ENCODE results near the gene RABGAP1L.

RABGAP1L gene

DNA sequence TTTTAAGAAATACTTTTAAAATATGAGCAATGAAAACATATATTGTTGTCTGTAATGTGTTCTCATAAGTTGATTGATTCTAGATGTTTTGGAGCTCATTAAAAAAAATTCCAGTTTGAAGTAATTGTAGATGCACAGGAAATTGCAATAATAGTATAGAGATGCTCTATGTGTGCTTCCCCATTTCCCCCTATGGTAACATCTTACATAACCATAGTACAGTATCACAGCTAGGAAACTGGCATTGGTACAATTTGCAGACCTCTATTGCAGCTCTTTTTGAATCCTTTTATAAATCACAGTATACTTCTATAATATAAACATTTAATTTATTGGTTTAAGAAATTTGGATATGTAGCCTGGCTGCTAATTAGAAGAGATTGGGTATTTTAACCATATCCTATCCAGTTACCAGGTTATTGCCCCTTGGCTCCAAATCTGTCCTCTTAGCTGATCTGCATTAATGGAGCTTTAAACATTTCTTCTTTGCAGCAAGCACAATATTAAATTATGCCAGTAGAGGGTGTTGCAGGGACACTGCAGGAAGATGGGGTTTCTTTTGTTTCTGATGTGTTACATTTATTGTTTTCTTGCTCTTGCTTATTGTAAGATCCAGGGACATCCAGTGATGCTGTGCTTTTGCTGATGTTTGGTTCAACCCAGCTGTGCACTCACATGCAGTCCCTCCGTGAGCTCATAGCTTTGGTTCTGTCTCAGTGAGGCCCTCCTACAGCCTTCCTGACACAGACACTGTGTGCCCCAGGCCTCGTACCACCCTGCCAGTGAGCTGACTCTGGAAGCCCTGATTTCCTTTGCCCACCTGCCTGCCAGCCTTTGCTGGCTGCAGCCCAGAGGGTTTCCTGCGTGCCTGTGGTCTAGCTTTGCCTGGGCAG lies 103.3 kb downstream of the RABGAP1L start:
- H3K9me2 ChIP-seq (replicated peaks; ENCODE audit: low read depth, low read length) = no peaks in the 10 kb centered on the region
- H3K36me3 ChIP-seq (ENCODE audit: insufficient read depth, low read length) = no peaks in the 10 kb centered on the region
- no peak overlapping the region for H3K9ac ChIP-seq (ENCODE audit: low read depth, low read length, poor library complexity, severe bottlenecking)
- H3K4me3 ChIP-seq (ENCODE audit: low read length, poor library complexity, severe bottlenecking) = no peak overlapping the region
- no peaks in the 10 kb centered on the region; the same call in 1 of the 2 replicates for H3F3A ChIP-seq (ENCODE audit: low read depth)
- no peak overlapping the region for H3K4me2 ChIP-seq (ENCODE audit: low read depth, low read length, poor library complexity, severe bottlenecking)
- H3K9me3 ChIP-seq (ENCODE audit: insufficient read depth, low read depth, low read length) = no peaks in the 10 kb centered on the region
- TF ChIP-seq, protein P1, sequence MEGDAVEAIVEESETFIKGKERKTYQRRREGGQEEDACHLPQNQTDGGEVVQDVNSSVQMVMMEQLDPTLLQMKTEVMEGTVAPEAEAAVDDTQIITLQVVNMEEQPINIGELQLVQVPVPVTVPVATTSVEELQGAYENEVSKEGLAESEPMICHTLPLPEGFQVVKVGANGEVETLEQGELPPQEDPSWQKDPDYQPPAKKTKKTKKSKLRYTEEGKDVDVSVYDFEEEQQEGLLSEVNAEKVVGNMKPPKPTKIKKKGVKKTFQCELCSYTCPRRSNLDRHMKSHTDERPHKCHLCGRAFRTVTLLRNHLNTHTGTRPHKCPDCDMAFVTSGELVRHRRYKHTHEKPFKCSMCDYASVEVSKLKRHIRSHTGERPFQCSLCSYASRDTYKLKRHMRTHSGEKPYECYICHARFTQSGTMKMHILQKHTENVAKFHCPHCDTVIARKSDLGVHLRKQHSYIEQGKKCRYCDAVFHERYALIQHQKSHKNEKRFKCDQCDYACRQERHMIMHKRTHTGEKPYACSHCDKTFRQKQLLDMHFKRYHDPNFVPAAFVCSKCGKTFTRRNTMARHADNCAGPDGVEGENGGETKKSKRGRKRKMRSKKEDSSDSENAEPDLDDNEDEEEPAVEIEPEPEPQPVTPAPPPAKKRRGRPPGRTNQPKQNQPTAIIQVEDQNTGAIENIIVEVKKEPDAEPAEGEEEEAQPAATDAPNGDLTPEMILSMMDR (conservative IDR thresholded peaks at IDR 0.05; ENCODE audit: low read length) = peak; percentile 89
- TF ChIP-seq EZH2phosphoT487 (IDR thresholded peaks at IDR 0.05; ENCODE audit: borderline replicate concordance) = no peak
- no peaks in the 10 kb centered on the region for H3K79me2 ChIP-seq (ENCODE audit: insufficient read depth, low read length)
- no peaks in the 10 kb centered on the region for H3K4me1 ChIP-seq (ENCODE audit: insufficient read depth, low read length, poor library complexity, severe bottlenecking)
- H3K27me3 ChIP-seq (ENCODE audit: insufficient read depth, low read length, poor library complexity, severe bottlenecking) = no peaks in the 10 kb centered on the region
- no peak overlapping the region for H2AFZ ChIP-seq (ENCODE audit: low read length)
- H4K20me1 ChIP-seq (ENCODE audit: insufficient read depth, low read length, poor library complexity, severe bottlenecking) = no peaks in the 10 kb centered on the region

DNA sequence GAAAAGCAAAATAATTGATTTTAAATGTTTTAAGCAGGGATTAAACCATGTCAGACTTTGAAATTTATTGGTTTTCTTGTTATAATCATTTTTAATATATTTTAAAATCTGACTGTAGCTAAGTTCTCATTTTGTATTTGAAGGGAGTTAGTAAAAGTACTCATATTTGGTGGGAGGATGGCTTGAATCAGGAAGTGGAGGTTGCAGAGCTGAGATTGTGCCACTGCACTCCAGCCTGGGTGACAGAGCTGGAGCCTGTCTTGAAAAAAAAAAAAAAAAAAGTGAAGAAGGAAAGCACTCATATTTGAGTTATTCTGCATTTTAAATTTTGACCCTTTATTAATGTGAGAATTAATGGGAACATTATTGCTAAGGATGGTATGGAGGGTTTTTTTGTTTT lies 106.0 kb downstream of the RABGAP1L start:
- no peaks in the 10 kb centered on the region for H4K20me1 ChIP-seq (ENCODE audit: insufficient read depth, low read length, poor library complexity, severe bottlenecking)
- no peaks in the 10 kb centered on the region for H3K4me1 ChIP-seq (ENCODE audit: insufficient read depth, low read length, poor library complexity, severe bottlenecking)
- no peak overlapping the region for H3K9ac ChIP-seq (ENCODE audit: low read depth, low read length, poor library complexity, severe bottlenecking)
- H3F3A ChIP-seq (ENCODE audit: low read depth) = no peaks in the 10 kb centered on the region; the same call in 1 of the 2 replicates
- no peaks in the 10 kb centered on the region for H3K9me2 ChIP-seq (replicated peaks; ENCODE audit: low read depth, low read length)
- no peak overlapping the region for H2AFZ ChIP-seq (ENCODE audit: low read length)
- no peak overlapping the region for H3K4me3 ChIP-seq (ENCODE audit: low read length, poor library complexity, severe bottlenecking)
- H3K9me3 ChIP-seq (ENCODE audit: insufficient read depth, low read depth, low read length) = no peaks in the 10 kb centered on the region
- TF ChIP-seq, protein P1 (conservative IDR thresholded peaks at IDR 0.05; ENCODE audit: low read length) = no peak
- no peak for TF ChIP-seq EZH2phosphoT487 (IDR thresholded peaks at IDR 0.05; ENCODE audit: borderline replicate concordance)
- no peaks in the 10 kb centered on the region for H3K27me3 ChIP-seq (ENCODE audit: insufficient read depth, low read length, poor library complexity, severe bottlenecking)
- H3K79me2 ChIP-seq (ENCODE audit: insufficient read depth, low read length) = no peaks in the 10 kb centered on the region
- H3K4me2 ChIP-seq (ENCODE audit: low read depth, low read length, poor library complexity, severe bottlenecking) = no peak overlapping the region
- no peaks in the 10 kb centered on the region for H3K36me3 ChIP-seq (ENCODE audit: insufficient read depth, low read length)

DNA sequence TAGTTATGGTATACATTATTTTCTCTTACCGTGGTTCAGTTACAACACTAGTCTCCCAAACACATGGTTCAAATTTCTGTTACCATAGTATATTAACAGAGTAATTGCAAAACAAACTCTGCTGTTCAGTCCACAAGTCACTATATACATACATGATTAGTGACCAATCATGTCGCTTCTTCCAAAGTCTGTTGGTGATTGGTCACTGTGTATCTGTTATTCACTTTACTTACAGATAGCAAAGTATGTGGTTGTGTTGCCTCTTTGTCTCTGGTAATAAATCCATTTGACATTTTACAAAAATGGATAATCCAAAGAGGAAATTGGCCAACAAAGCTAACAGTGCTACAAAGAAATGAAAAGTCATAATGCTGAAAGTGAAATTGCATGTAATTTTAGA lies 107.2 kb downstream of the RABGAP1L start:
- Histone ChIP-seq H3K4me2 (ENCODE audit: low read depth, low read length, poor library complexity, severe bottlenecking) (no peak overlapping the region), H3K4me3 (ENCODE audit: low read length, poor library complexity, severe bottlenecking) (no peak overlapping the region), H3K79me2 (ENCODE audit: insufficient read depth, low read length) (no peaks in the 10 kb centered on the region), H3K36me3 (ENCODE audit: insufficient read depth, low read length) (no peaks in the 10 kb centered on the region), H3K9ac (ENCODE audit: low read depth, low read length, poor library complexity, severe bottlenecking) (no peak overlapping the region), H2AFZ (ENCODE audit: low read length) (no peak overlapping the region), H4K20me1 (ENCODE audit: insufficient read depth, low read length, poor library complexity, severe bottlenecking) (no peaks in the 10 kb centered on the region), H3K9me2 (replicated peaks; ENCODE audit: low read depth, low read length) (no peaks in the 10 kb centered on the region), H3K9me3 (ENCODE audit: insufficient read depth, low read depth, low read length) (no peaks in the 10 kb centered on the region), H3K4me1 (ENCODE audit: insufficient read depth, low read length, poor library complexity, severe bottlenecking) (no peaks in the 10 kb centered on the region), H3F3A (ENCODE audit: low read depth) (no peaks in the 10 kb centered on the region; the same call in 1 of the 2 replicates), H3K27me3 (ENCODE audit: insufficient read depth, low read length, poor library complexity, severe bottlenecking) (no peaks in the 10 kb centered on the region)
- TF ChIP-seq, protein P1 (conservative IDR thresholded peaks at IDR 0.05; ENCODE audit: low read length) = no peak
- TF ChIP-seq EZH2phosphoT487 (IDR thresholded peaks at IDR 0.05; ENCODE audit: borderline replicate concordance) = no peak
